SK-N-SH (cell line): ENCODE measurements around the gene MYH11. TPM values are rescaled to one million over a fixed set of nuclear protein-coding genes. Genes with fewer than 3 reads are reported as not detected.

Experiments
- CTCF ChIA-PET: fragments of 300-600, 350-600 bp; formaldehyde crosslinking; extraction: SDS; loops from one replicate; lab custom pipeline; 2021; lab: Yijun Ruan, JAX
- POLR2A ChIA-PET: fragments of 350-600 bp; sonication (Branson Sonifier 250); formaldehyde crosslinking; extraction: SDS; loops from one replicate; lab custom pipeline; 2020; ENCODE audit warnings: antibody characterized with exemption, inconsistent platforms; lab: Yijun Ruan, JAX
- DNase-seq: peaks from one replicate; pipeline ENCODE4 v3.0.0; 2012
- H2AFZ ChIP-seq: fragments of 200-600 bp; sonication (generic); 2 replicates; pipeline ENCODE4 v1.8.1; 2016; ENCODE audit warnings: antibody characterized with exemption, mild to moderate bottlenecking, low read depth
- H3F3A ChIP-seq: fragments of 200-600 bp; sonication (generic); replicated peaks from 2 replicates; pipeline ENCODE3; 2016; ENCODE audit warnings: antibody characterized with exemption, mild to moderate bottlenecking; ENCODE audit not compliant: insufficient read depth
- H3K27ac ChIP-seq, 2 experiments: fragments of 200-500 bp in 1 of 2; fragments of 200-600 bp in 1 of 2; sonication (Bioruptor generic) in 1 of 2; sonication (generic), shearing (Covaris generic) in 1 of 2; 2 replicates each; pipeline versions ENCODE4 v1.5.1 to v1.6.1; 2014 to 2016; ENCODE audit warnings: low read depth in 2 of 2, inconsistent platforms in 1 of 2, low read length in 1 of 2, mild to moderate bottlenecking in 1 of 2, mixed read lengths in 1 of 2
- H3K27me3 ChIP-seq: fragments of 200-600 bp; sonication (generic), shearing (Covaris generic); 2 replicates; pipeline ENCODE4 v1.6.1; 2016; ENCODE audit warnings: mixed run types; ENCODE audit not compliant: insufficient read depth
- H3K36me3 ChIP-seq, 2 experiments: fragments of 200-500 bp in 1 of 2; fragments of 200-600 bp in 1 of 2; sonication (Bioruptor generic) in 1 of 2; sonication (generic) in 1 of 2; replicated peaks in 1 of 2; 2 replicates each; pipeline versions ENCODE3 to v1.5.1; 2014 to 2016; ENCODE audit warnings: low read length in 1 of 2, mild to moderate bottlenecking in 1 of 2; ENCODE audit not compliant: insufficient read depth in 2 of 2, control insufficient read depth in 1 of 2
- H3K4me1 ChIP-seq, 2 experiments: fragments of 200-500 bp in 1 of 2; fragments of 200-600 bp in 1 of 2; sonication (Bioruptor generic) in 1 of 2; sonication (generic), shearing (Covaris generic) in 1 of 2; 2 replicates each; pipeline versions ENCODE4 v1.5.1 to v1.6.1; 2014 to 2016; ENCODE audit warnings: low read depth in 1 of 2, low read length in 1 of 2, mixed run types in 1 of 2; ENCODE audit not compliant: insufficient read depth in 2 of 2, control insufficient read depth in 1 of 2
- H3K4me2 ChIP-seq: fragments of 200-600 bp; sonication (generic), shearing (Covaris generic); 2 replicates; pipeline ENCODE4 v1.6.1; 2017; ENCODE audit warnings: mixed run types
- H3K4me3 ChIP-seq, 2 experiments: fragments of 200-500 bp in 1 of 2; fragments of 200-600 bp in 1 of 2; sonication (Bioruptor generic) in 1 of 2; sonication (generic), shearing (Covaris generic) in 1 of 2; 2 replicates each; pipeline versions ENCODE4 v1.5.1 to v1.8.1; 2014 to 2016; ENCODE audit warnings: low read depth in 2 of 2, inconsistent platforms in 1 of 2, low read length in 1 of 2, mild to moderate bottlenecking in 1 of 2, mixed read lengths in 1 of 2, moderate library complexity in 1 of 2
- H3K79me2 ChIP-seq: fragments of 200-600 bp; sonication (generic); 2 replicates; pipeline ENCODE4 v1.8.1; 2017; ENCODE audit warnings: mild to moderate bottlenecking; ENCODE audit not compliant: insufficient read depth
- H3K9ac ChIP-seq: fragments of 200-600 bp; sonication (generic); 2 replicates; pipeline ENCODE4 v1.6.1; 2017; ENCODE audit warnings: mixed run types
- H3K9me2 ChIP-seq: fragments of 200-600 bp; sonication (generic); 2 replicates; pipeline ENCODE4 v1.6.1; 2017; ENCODE audit warnings: mixed run types
- H3K9me3 ChIP-seq: fragments of 200-600 bp; sonication (generic); 2 replicates; pipeline ENCODE4 v1.6.1; 2017; ENCODE audit warnings: mixed run types, mild to moderate bottlenecking, moderate library complexity
- H4K20me1 ChIP-seq: fragments of 200-600 bp; sonication (generic); 2 replicates; pipeline ENCODE4 v1.6.1; 2017; ENCODE audit warnings: mild to moderate bottlenecking, mixed run types; ENCODE audit not compliant: insufficient read depth
- EZH2phosphoT487 ChIP-seq: fragments of 200-600 bp; sonication (generic); IDR thresholded peaks from 2 replicates; pipeline ENCODE4 v1.6.1; 2017; ENCODE audit warnings: low read depth, mixed run types, mild to moderate bottlenecking, antibody characterized with exemption, moderate library complexity, borderline replicate concordance
- FOSL2 ChIP-seq: IDR thresholded peaks from 2 replicates; pipeline ENCODE4 v1.4.0; 2012; ENCODE audit warnings: low read depth, mild to moderate bottlenecking, moderate library complexity, borderline replicate concordance
- NRF1 ChIP-seq: IDR thresholded peaks from 2 replicates; pipeline ENCODE4 v1.6.1; 2012; ENCODE audit warnings: low read depth, mild to moderate bottlenecking, low read length
- POLR2AphosphoS5 ChIP-seq: IDR thresholded peaks from 2 replicates; pipeline ENCODE4 v1.6.1; 2012; ENCODE audit warnings: low read depth, low read length
- RCOR1 ChIP-seq: fragments of 150-350 bp; IDR thresholded peaks from 2 replicates; pipeline ENCODE4 v1.6.1; 2017; ENCODE audit warnings: antibody characterized with exemption, low read length
- REST ChIP-seq: IDR thresholded peaks from 2 replicates; pipeline ENCODE4 v1.6.1; 2012; ENCODE audit warnings: mild to moderate bottlenecking, low read depth, low read length, moderate library complexity
- SIN3A ChIP-seq: IDR thresholded peaks from 2 replicates; pipeline ENCODE4 v1.6.1; 2012; ENCODE audit warnings: low read depth, mild to moderate bottlenecking, low read length, moderate library complexity, borderline replicate concordance
- TAF1 ChIP-seq: IDR thresholded peaks from 2 replicates; pipeline ENCODE4 v1.6.1; 2012; ENCODE audit warnings: low read depth, mild to moderate bottlenecking, low read length, moderate library complexity, borderline replicate concordance
- TCF12 ChIP-seq: IDR thresholded peaks from 2 replicates; pipeline ENCODE4 v1.4.0; 2012
- TEAD4 ChIP-seq: IDR thresholded peaks from 2 replicates; pipeline ENCODE4 v1.4.0; 2012; ENCODE audit warnings: mild to moderate bottlenecking, borderline replicate concordance; ENCODE audit not compliant: insufficient read depth
- WGBS: methylation state at CpG from one replicate; pipeline ENCODE4 v1.1.6; 2017; ENCODE audit warnings: low lambda C conversion rate; 5-methylcytosine and 5-hydroxymethylcytosine counted together
- polyA plus RNA-seq, 3 experiments: library from polyadenylated mRNA; depleted of rRNA; stranded (reverse); fragments of >200 nt; gene quantifications; 2 replicates each; pipeline ENCODE4 v1.2.3, GENCODE V29; 2012

Gene MYH11
- polyA plus RNA-seq, 1 of the 3 experiments (the other 2 are of a cell fraction), result 0.02 TPM

DNA sequence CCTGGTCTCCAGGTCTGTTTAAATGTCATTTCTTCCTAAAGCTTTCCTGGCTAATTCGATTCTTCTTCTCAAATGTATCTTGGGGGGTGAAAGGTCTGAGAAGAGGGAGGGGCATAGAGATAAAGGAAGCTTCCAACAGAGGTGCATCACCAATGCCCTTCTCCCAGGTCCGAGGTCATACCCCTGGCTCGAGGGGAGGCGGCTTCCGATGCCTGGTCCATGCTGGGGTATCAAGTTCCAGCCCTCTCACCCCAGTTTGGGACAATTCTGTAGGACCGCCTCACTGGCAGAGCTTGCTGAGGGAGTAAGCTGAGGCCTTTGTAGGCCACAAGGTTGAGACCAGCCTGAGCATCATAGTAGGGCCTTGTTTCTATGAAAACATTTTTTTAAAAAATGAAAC, 41.8 kb upstream of the MYH11 start (continued):
- TF ChIP-seq EZH2phosphoT487 (no peak), POLR2AphosphoS5 (no peak), TEAD4 (no peak), REST (no peak)
- TF ChIP-seq, all 33 proteins: peak for 0

- Histone ChIP-seq H3F3A (peaks cover 9% of the 10 kb centered on the region), H3K9me2 (no peaks in the 10 kb centered on the region), H3K9ac (no peak overlapping the region), H3K4me3 (no peak overlapping the region), H2AFZ (no peak overlapping the region), H3K4me1 (no peaks in the 10 kb centered on the region), H3K9me3 (no peaks in the 10 kb centered on the region), H3K27me3 (no peaks in the 10 kb centered on the region), H3K27ac (no peak overlapping the region), H3K79me2 (no peaks in the 10 kb centered on the region), H3K4me2 (no peak overlapping the region), H3K36me3 (no peaks in the 10 kb centered on the region), H4K20me1 (no peaks in the 10 kb centered on the region)
- POLR2A ChIA-PET, result no interaction called here
- no peak for DNase-seq
- TF ChIP-seq FOSL2, result peak; percentile 25; the same call in 1 of the 2 replicates
- TF ChIP-seq NRF1, result no peak
- TF ChIP-seq TCF12, result peak; percentile 68
- TF ChIP-seq RCOR1, result no peak
- 41% methylated on average over 5 of the region's 5 CpGs for WGBS
- CTCF ChIA-PET, result no interaction called here
Measured at GRCh38 chr16:15897834-15898254, 41.0 kb upstream of the MYH11 start.

- no peaks in the 10 kb centered on the region for H3K9me2 ChIP-seq
- no peaks in the 10 kb centered on the region for H3K4me1 ChIP-seq
- no peak overlapping the region for H3K4me2 ChIP-seq
- H4K20me1 ChIP-seq, result no peaks in the 10 kb centered on the region
- no peaks in the 10 kb centered on the region for H3K27me3 ChIP-seq
- no peak overlapping the region for H3K4me3 ChIP-seq
- no peak for DNase-seq
- ChIA-PET CTCF (no interaction called here), POLR2A (no interaction called here)
- TF ChIP-seq NRF1 (no peak), TAF1 (no peak), SIN3A (no peak)
- peaks cover 9% of the 10 kb centered on the region for H3F3A ChIP-seq
- H3K36me3 ChIP-seq, result no peaks in the 10 kb centered on the region
- H3K79me2 ChIP-seq, result no peaks in the 10 kb centered on the region
- 86% methylated on average over 8 of the region's 8 CpGs for WGBS
- no peak overlapping the region for H3K27ac ChIP-seq
- no peak overlapping the region for H2AFZ ChIP-seq
- H3K9me3 ChIP-seq, result no peaks in the 10 kb centered on the region
- no peak overlapping the region for H3K9ac ChIP-seq
Measured at GRCh38 chr16:15897121-15897780, 40.4 kb upstream of the MYH11 start.
